ENCODE data around the gene NELFA.
"Not testable (repeated sequence)": the region's sequence is repeated elsewhere in the genome, so short reads cannot be mapped to it uniquely, and the experiment has no call there.

NELFA gene

DNA sequence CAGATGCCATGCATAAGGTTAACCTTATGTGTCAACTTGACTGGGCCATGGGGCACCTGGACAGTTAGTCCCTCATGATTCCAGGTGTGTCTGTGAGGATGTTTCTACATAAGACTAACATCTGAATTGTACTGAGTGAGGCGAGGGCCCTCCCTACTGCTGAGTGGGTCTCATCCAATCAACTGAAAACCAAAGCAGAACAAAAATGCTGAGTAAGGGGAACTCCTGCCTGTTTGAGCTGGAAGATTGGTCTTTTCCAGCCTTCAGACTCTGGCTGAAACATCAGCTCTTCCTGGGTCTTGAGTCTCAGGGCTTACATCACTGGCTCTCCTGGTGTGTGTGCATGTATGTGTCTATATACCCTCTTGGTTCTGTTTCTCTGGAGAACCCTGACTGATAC, 13.8 kb downstream of the NELFA start:
- no peak for FAIRE-seq

DNA sequence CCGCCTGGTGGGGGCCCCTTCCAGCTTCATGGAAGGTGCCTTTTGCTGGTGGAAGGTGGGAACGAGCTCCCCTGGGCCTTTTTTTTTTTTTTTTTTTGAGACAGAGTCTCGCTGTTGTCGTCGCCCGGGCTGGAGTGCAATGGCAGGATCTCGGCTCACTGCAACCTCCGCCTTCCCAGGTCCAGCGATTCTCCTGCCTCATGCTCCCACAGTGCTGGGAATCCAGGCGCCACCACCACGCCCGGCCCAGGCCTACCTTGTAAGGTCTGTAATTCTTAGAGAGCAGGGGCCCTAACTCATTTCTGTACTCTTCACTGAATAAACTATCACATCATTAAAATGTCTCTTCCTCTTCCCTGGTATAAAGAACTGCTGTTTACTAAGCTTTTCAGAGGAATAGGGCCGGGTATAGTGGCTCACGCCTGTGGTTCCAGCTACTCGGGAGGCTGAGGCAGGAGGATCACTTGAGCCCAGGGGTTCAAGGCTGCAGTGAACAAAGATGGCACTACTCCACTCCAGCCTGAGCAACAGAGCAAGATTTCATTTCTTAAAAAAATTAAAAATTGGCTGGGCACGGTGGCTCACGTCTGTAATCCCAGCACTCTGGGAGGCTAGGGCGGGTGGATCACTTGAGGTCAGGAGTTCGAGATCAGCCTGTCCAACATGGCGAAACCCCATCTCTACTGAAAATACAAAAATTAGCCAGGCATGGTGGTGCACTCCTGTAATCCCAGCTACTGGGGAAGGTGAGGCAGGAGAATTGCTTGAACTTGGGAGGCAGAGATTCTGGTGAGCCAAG, 14.9 kb downstream of the NELFA start:
- not testable (repeated sequence) for FAIRE-seq; DNase-seq (ENCODE audit: low spot score)

More for the DNA sequence above, 13.8 kb downstream of the NELFA start:
- DNase-seq (ENCODE audit: low spot score): no peak

DNA sequence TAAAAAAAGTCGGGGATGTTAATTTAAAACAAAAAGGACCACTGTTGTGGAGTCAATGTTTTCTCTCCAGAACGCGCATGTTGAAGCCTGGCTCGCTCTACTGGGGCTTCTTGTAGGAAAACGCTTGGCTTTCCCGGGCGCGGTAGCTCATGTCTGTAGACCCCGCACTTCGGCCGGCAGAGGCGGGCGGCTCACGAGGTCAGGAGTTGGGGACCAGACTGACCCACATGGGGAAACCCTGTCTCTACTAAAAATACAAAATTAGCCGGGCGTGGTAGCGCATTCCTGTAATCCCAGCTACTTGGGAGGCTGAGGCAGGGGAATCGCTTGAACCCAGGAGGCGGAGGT, 15.6 kb downstream of the NELFA start:
- FAIRE-seq (no peak), DNase-seq (ENCODE audit: low spot score) (no peak)

GRCh38 chr4:1992468-1993168, 16.2 kb downstream of the NELFA start:
- DNase-seq (ENCODE audit: low spot score) (no peak), FAIRE-seq (no peak)

- FAIRE-seq (no peak), DNase-seq (ENCODE audit: low spot score) (no peak)
These were observed 17.0 kb downstream of the NELFA start for GRCh38 chr4:1991596-1992434.

- no peak for FAIRE-seq
These were observed 17.7 kb downstream of the NELFA start for GRCh38 chr4:1991087-1991486.

GRCh38 chr4:1990676-1991075, 18.1 kb downstream of the NELFA start:
- FAIRE-seq (no peak), DNase-seq (ENCODE audit: low spot score) (no peak)

More at GRCh38 chr4:1991087-1991486, 17.7 kb downstream of the NELFA start:
- DNase-seq (ENCODE audit: low spot score): no peak

GRCh38 chr4:1990348-1990645, 18.5 kb downstream of the NELFA start:
- DNase-seq (ENCODE audit: low spot score): no peak
- FAIRE-seq: no peak

DNA sequence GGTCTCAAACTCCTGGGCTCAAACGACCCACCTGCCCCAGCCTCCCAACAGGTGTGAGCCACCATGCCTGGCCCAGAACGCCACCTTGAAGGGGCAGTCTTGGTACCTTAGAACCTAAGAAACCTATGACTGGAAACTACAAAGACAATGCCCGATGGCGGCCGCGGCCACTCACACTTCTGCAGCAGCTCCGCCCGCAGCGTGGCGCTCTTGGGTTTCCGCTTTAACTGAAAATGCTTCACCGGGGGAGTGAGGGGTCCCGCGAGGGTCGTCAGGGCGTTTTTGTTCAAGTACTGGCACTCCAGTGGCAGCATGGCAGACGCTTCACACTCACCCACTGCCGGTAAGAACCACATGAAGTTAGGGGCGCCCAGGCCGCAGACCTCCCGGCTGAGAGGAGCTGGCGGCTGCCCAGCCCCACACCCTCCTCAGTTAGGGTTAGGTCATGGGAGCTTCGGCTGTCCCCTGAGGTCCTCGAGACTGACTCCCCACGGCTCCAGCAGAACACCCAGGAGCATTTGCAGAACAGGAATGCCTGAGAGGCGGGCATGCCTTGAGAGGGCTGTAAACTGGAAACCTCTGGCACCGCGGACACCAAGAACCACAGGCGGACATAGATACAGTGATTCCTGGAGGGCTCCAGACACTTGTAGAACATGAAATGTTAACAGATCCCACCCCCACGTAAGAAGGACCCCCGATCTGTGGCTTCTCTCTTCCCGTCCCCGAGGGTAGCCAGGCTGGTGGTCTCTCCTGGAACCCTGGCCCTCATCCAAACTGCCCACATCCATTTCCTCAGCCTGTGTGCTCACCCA, 19.0 kb downstream of the NELFA start:
- DNase-seq (ENCODE audit: low spot score): no peak
- FAIRE-seq: no peak

GRCh38 chr4:1988327-1988724, 20.4 kb downstream of the NELFA start:
- DNase-seq (ENCODE audit: low spot score) (no peak), FAIRE-seq (no peak)

- no peak for DNase-seq (ENCODE audit: low spot score)
- FAIRE-seq: no peak
These were observed 20.9 kb downstream of the NELFA start for GRCh38 chr4:1987721-1988326.

- FAIRE-seq (no peak), DNase-seq (ENCODE audit: low spot score) (no peak)
These were observed 21.5 kb downstream of the NELFA start for GRCh38 chr4:1987296-1987695.

- DNase-seq (ENCODE audit: low spot score) (no peak), FAIRE-seq (no peak)
These were observed 22.1 kb downstream of the NELFA start for GRCh38 chr4:1986578-1987210.

- FAIRE-seq: no peak
- DNase-seq (ENCODE audit: low spot score): no peak
These were observed 22.8 kb downstream of the NELFA start for GRCh38 chr4:1985780-1986577.

DNA sequence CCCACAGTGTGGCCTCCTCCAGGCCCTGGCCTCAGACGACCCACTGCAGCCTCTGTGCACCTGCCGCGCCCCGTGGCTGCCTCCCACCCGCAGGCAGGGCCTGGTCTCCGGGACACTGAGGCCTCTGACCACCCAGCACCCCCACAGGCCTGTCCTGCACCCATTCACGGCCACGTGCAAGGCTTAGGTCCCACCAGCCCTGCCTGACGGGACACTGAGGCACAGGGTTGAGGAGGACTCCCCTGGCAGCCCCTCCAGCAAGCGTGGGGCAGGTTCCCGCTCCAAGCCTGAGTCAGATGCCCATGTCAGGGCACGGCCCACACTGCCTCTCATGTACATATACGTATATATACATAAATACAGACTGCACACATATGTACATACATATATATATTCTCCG, 23.5 kb downstream of the NELFA start:
- FAIRE-seq: no peak
- DNase-seq (ENCODE audit: low spot score): no peak

DNA sequence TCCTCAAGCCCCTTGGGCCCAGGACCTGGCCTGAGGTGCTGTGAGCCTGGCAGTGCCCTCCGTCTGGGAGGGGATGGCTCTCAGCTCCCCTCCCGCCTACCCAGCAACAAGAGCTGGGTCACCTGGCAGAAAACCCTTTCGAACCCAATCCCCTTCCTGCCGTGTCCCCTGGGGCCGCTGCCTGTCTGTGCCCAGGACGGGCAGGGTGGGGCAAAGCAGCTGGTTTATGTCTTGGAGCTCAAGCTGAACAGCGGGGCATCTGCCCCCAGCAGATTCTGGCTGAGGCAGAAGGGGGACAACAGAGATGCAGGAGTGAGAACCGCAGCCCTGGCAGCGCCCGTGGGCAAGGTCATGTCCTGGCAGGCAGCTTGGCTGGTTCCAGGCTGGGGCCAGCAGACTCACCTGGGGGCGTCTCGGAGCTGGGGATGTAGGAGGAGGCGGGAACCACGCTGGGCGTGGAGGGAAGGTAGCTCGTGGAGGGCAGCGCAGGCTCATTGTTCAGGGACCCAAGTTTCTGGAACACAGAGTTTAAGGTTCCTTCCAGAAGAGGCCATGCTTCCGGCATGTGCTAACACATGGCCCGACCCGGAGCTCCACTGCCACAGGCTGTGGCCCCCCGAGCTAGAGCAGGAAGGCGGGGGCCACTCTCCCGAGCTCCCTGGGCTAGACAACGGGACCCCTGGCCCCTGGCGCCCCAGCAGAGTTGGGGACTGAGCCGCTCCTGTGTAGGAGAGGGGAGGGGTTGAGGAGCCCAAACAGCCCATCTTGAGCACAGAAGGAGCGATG, 24.2 kb downstream of the NELFA start:
- FAIRE-seq: no peak
- DNase-seq (ENCODE audit: low spot score): no peak

- FAIRE-seq: no peak
- DNase-seq (ENCODE audit: low spot score): no peak
These were observed 24.8 kb downstream of the NELFA start for GRCh38 chr4:1983846-1984405.

DNA sequence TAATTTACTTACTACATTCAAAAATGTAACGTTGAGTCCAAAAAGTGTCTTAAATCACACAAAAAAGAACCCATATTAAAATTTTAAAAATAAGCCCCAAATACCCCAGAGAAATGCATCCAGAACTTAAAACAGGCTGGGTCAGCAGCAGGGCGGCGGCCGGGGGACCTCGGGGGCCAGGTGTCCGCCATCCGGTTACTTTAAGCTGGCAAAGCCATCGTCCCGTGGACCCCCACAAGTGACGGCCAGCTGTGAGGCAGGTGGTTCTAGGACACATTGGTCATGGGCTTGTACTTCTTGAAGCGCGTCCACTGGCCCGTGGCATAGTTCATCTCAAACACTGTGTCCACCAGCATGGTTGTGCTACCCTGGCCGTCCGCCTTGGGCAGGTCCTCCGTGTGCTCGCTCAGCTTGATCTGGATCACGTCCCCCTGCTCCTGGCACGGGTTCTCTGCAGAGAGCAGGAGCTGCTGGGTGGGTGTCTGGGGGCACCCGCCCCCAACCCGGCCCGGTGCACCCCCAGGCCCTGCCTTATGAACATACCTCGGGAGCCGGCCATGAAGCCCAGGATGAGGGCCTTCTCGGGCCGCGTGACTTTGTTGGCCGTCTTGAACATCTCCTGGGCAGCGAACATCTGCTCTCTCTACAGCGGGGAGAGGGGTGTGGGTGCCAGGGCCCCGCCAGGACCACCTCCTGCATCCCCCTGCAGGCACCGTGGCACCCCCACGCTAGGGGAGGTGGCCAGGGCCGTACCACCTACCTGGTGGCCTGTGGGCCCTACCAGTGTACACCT, 25.5 kb downstream of the NELFA start:
- FAIRE-seq: no peak
- DNase-seq (ENCODE audit: low spot score): no peak
